IPS-NIHi7 (cell line): ENCODE measurements around the gene EPHX1.
A peak's percentile ranks its signal among the peaks of the same experiment; 100 is the strongest.

Experiments
- DNase-seq: peaks from one replicate; pipeline ENCODE4 v3.0.0; 2012; ENCODE audit warnings: mixed read lengths; ENCODE audit errors: extremely low spot score

EPHX1 gene

DNA sequence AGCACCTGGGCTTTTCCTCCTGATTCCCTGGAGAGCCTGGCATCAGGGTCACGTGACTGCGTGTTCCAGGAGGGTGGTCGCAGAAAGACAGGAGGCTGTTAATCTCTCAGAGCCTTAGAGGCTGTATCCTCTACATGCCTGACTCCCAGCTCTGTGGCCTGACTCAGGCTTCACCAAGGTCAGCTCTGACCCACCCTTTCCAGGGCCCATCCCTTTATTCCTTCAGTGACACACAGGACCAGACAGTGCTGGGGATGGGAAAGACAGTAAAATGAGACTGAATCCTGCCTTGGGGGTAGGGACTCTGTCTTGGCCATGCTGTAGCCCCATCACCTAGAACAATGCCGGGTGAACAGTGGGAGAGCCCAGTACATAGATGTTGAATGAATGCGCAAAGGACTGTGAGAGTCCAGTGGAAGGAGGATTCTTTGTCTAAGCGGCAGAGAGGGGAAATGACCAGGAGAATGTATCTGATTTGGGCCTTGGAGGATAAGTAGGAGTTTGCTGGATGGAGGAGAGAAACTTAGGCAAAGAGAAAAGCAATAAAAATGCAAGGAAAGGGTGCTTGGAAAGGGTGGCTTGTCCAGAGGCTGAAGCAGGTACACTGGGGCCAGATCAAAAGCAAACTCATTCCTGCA is 33.0 kb downstream of the EPHX1 start:
- no peak for DNase-seq

DNA sequence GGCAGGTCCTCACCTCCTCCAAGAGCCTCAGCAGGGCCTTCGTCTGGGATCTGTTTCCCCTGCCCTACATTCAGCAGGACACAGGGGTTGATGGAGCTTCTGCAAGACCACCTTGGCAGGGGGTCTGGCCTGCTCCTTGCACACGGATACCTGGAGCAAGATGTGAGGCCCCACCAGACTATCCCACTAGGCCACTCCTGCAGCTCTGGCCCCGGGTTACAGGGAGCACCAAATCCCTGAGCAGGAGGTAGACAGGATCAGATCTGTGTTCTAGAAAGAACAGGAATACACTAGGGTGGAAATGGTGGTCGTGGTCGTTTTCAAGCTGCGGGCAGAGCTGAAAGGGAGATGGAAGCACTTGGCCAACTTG is 33.5 kb downstream of the EPHX1 start:
- DNase-seq, result no peak

DNA sequence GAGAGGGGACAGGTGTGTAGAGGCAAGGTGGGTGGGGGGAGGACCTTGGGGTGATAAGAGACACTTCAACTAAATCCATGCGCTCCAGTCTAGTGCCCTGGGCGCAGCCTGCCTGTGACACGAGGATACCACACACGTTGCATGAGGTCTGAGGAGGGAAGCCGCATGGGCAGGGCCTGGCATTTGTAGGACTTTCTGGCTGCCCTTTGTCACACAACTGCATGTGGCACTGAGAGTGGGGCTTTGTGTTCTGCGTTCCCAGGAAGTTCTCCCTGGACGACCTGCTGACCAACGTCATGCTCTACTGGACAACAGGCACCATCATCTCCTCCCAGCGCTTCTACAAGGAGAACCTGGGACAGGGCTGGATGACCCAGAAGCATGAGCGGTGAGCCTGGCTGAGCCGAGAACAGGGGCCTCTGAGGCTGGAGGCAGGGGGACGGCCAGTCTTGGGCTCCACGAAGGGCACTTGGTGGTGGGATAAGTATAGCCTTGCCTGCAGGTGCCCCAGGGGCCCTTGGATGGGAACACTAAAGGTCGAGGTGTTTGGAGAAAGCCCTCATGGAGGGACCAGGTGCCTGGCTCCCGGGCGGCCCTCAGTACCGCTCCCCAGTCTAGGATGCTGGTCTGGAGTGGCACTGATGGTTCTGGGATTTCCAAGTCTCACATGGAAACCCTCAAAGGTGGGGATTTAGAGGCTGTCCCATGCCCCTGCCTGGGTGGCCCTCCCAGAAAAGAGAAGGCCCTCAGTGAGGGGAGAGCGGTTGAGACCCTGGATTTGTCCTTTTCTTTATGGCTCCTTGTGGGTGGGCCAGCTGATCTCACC is 34.5 kb downstream of the EPHX1 start:
- DNase-seq, result no peak

DNA sequence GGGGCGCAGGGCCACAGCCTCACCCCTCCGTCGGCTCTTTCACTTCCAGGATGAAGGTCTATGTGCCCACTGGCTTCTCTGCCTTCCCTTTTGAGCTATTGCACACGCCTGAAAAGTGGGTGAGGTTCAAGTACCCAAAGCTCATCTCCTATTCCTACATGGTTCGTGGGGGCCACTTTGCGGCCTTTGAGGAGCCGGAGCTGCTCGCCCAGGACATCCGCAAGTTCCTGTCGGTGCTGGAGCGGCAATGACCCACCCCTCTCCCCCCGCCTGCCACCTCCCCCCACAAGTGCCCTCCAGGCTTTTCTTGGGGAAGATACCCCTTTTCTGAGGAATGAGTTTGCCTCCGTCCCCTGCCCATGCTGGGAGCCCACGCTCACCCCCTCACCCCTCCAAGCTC is 35.2 kb downstream of the EPHX1 start:
- DNase-seq, result no peak

DNA sequence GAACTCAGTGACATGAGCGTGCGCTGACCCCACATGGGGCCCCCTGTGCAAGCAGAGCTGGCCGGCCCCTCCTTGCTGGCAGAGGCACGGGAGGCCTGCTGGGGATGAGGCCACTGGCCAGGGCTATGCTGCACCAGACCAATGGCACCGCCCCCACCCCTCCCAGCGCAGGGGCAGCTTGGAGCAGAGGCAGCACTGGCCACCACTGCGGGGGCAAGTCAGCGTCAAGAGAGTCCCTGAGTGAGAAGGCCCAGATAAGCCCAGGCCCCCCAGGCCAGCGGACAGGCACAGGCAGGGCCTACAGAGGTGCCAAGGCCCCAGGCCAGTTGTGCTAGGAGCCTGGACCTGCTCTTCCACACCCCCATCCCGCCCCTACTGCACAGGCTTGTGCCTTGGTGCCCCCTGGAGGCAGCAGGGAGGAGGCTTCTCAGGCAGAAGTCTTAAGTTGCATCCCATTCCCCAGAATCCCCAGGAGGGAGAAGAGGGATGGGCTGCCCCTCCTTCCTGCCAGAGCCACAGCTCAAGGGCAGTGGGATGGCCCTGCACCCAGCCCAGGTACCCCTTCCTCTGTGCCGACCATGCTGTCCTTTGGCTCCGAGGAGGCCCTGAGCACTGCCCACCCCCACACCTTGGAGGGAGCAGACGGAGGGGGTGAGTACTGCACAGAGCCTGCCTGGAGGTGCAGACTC is 35.8 kb downstream of the EPHX1 start:
- peak; percentile 93 for DNase-seq

DNA sequence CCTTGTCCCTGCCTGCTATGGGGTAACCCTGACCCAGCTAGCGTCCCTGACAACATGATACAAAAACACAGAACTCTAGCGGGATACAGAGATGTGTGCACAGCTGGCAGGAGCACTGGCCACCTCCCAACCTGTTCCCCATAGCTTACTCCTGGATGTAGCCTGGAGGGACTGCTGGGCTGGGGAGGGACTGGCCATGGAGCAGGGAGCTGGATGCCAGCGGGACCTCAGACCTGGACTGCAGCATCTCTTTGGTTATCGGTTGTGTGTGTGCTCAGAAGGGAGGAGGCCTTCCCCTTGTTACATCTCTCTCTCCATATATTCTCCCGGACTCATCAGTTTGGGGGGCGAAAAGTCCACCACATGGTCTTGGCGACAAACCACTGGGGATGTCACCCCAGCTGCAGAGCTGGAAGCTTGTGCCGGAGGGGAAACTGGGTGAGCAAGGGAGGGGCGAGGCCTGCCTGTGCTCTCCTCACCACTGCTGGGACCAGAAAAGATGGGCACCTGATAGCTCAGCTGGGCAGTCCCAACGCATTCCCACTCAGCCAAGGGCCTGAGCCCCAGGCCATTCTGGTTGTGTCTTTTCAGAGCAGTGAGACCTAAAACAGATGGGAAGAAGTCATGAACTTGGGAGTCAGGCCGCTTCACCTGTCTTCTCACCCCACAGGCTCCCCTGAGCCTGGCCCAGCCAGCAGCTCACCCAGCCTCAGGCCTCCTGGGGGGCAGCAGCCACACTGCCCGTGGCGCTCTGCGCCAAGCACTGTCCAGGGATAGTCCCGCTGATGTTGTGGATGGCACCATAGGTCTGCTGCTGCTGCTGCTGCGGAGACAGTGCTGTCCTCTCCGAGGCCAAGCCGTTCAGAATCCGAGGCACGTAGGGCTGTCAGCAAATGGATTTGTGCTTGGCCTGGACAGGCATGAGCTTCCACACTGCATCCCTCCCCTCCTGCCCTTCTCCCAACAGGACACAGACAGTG is 36.7 kb downstream of the EPHX1 start:
- no peak for DNase-seq

DNA sequence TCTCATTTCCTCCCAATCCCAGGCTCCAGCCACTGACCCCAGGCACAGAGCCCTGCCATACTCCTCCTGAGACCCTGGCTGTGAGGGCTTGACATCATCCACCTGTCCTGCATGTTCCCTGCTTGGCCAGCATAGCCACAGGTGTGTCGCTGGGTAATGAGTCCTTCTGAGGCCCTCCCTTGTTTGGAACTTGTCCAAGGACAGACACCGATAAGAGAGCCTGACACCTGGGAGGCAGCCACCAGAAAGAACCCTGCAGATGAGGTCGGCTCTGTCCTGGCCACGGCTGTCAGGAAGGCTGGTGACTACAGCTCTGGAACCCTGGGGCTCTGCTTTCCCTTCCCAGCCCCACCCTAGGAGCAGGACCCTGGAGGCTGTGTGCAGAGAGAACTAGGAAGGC is 37.7 kb downstream of the EPHX1 start:
- no peak for DNase-seq

DNA sequence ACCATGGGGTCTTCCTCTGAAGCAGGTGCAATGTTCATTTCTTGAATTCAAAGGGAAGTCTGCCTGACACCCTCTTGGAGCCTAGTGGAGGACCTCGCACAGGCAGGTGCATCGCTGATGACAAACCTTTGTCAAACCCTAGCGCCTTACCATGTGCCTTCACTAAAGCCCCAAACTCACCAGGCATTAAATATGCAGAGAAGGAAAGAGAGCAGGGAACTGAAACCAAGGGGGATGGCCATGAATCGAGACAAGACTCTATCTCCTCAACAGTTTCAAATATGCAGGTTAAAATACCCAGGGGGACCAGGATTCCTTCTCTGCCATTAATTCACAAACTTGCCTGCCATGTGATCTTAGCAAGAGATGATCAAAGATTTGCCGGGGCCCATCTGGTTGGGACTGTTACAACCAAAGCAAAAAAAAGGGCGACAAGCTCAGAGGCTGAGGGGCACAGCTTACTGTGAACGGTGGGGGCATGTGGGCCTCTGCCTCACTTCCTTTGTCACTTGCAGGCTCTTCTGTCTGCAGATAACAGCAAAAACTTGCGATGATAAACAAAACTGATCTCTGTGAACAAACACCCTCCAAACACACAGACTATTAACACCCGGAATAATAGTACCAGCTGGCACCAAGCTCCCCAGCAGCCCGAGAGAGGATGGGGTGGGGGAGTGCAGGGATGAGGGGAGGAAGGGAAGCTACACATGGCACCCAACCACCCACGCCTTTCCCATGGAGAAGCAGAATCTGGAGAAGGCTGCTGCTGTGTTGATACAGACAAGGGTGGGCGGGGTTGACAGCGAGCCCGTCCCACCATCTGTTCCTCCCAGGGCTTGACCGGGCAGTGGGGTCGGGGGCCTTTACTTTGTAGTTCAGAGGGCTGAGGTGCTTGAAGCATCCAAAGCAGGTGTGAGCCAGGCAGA is 38.4 kb downstream of the EPHX1 start:
- peak; percentile 34 for DNase-seq

DNA sequence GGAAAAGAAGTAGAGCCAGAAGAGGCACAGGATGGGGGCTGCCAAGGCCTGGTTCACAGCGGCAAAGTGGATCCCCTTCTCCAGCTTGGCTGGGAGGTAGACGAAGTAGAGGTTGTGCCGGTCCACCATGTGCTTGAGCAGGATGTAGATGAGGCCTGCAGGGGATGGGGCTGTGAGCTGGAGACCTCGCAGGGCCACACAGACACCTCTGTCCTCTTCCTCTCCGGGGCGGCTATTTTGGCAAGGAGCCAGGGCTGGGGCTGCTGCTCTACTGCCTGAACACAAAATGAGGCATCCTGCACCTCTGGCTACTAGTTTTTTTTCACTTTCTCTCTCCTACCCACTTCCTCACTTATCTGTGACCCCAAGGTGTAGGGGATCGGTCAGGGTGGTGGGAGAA is 40.0 kb downstream of the EPHX1 start:
- no peak for DNase-seq

DNA sequence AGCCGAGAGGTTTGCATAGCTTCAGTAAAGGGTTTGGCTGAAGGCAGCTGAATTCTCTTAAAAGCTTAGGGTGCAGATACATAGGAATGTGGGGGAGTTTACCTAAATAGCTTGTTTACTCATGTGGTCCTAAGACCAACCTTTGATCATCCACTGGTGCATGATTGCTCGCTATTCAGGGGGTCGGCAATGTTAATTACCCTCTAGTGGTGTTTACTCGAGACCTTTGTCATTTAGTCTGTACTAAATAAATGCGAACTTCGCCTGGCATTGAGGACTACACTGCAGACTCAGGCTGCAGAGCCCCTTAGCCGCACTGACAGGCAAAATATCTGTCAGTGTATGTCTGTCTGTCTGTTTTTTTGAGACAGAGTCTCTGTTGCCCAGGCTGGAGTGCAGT is 40.4 kb downstream of the EPHX1 start:
- DNase-seq, result no peak

DNA sequence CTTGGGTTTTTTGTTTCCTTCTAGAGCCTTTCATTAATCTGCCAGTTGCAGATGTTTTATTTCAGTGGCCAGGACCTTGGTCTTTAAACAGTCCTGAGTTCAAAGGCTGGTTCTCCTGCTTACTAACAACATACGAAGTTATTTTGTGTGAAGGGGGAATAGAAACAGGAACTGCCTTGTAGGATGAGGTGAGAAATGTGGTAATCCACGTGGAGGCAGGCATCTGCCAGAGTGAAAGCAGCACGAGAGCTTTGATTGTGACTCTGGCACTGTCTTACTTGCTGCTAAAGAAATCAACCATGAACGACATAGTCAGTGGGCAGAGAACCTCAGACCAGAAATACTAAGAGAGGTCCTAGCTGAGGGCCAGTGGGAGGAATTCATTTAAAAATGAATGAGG is 41.9 kb downstream of the EPHX1 start:
- DNase-seq, result no peak

DNA sequence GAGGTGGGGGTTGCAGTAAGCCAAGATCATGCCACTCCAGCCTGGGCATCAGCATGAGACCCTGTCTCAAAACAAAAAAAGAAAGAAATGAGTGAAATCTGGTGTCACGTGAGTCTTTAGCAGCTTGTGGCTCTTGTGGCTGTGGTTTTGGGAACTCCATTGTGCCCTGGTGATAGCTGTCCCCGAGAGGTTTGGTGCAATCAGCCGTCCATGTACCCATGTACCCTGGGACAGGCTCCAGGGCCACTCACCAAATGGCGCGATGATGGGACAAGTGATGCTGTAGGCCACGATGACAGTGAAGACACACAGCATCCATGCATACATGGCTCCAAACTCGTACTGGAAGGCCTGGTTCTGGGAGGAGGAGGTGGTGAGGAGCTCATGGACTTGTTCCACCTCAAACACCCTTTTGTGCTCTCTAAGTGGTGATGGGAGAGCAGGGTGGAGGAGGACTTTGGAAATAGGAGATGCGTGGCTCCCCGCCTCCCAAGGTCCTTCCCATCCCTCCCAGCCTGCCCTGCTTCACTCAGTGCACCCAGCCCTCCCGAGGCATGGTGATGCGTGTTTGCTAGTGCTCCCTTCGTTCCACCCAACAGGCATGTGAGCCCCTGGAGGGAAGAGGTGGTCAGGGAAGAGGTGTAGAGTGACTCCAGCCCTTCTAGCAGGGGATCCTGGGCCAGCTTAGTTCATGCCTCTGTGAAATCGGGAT is 42.6 kb downstream of the EPHX1 start:
- no peak for DNase-seq

DNA sequence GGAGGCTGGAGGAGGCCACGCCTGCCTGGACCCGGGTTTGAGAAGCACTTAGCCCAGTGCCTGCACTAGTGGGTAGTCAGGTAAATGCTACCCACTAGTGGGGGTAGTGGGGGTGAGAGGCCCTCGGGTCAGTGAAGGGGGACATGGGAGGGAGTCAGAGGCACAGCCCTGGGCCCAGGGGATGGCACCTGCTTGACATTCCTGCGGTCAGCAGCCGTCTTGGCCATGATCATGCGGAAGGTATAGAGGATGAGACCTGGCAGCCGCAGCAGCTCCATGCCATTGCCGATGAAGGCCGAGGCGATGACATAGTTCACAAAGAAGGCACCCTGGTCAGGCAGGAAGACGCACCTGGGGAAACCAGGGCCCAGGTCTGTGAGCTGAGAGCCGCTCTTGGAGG is 43.5 kb downstream of the EPHX1 start:
- no peak for DNase-seq

DNA sequence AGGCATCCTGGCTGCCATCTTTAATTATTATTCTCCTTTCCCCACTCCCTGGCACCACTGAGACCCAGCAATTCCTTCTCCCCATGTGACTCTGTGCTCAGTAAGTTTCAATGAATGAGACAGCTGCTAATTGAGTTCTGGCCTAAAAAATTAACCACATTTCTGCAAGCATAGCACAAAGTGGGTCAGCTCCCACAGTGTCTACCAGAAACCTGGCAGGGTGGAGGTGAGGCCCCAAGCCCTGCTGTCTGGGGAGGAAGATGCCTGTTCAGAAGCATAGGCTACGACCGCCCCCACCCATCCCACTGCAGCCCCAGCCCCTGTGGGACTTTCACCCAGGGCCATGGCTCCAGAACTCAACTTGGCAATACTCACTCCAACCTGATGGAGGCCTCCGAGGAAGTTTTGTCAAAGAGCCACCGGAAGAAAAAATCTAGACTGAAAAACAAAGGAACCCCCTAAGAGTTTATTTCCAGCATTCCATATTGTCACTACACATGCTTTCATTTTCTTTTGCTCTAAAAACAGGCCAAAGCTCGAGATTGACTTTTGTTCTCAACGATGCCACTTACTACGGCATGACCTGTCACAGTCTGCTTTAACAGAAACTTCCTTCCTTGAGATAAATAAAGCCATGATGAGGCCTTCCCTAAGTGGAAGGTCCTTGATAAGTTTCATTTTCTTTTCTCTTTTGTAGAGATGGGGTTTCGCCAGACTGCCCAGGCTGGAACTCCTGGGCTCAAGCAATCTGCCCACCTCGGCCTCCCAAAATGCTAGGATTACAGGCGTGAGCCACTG is 45.8 kb downstream of the EPHX1 start:
- DNase-seq, result no peak

DNA sequence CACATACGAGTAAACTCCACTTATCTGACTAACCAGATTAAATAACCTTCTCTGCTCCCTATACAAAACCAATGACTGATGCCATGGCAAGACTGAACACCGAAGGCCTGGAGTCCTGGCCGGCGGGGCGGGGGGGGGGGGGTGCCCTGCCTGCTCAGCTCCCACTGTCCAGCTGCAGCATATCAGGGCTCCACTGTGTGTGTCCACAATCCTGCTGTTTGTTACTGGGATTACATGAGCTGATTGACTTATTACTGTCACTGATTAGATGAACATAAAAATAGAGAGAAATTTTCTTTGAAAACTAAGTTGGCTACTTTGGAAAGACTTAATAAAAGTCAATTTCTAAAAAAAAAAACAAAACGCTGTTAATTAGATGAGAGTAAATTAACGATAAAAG is 47.3 kb downstream of the EPHX1 start:
- no peak for DNase-seq

DNA sequence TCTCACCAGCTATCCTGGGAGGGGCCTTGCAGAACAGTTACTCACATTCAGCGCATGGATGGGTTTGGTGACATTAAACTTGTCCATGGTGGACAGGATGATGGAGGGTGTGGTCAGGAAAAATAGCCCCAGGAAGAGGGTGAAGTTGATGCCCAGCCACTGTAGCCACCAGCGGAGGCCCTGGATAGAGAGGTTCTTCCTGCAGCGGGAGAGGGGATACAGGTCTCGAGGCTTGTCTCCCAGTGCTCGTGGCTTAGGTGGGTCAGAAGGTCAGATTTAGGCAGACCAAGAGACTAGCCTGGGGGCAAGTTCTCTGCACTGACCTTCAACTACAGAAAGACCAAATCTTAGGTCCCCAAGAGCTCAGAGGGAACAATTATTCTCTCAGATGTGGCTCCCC is 49.2 kb downstream of the EPHX1 start:
- DNase-seq, result no peak

DNA sequence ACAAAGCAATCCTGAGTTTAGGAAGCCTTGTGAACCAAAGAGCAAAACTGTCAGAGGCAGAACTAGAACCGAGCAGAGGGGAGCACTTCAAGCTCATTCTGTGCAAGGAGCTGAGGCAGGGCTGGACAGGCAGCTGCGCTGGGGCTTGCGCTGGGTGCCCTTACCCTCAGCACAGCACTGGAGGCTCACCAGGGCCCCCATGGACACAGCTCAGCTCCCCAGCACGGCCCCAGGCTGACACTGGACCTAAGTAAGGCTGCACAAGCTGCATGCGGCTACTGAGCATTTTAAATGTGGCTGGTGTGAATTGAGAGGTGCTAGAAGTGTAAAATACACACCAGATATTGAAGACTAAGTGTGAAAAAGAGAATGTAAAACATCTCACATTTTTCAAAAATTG is 50.2 kb downstream of the EPHX1 start:
- DNase-seq, result no peak

DNA sequence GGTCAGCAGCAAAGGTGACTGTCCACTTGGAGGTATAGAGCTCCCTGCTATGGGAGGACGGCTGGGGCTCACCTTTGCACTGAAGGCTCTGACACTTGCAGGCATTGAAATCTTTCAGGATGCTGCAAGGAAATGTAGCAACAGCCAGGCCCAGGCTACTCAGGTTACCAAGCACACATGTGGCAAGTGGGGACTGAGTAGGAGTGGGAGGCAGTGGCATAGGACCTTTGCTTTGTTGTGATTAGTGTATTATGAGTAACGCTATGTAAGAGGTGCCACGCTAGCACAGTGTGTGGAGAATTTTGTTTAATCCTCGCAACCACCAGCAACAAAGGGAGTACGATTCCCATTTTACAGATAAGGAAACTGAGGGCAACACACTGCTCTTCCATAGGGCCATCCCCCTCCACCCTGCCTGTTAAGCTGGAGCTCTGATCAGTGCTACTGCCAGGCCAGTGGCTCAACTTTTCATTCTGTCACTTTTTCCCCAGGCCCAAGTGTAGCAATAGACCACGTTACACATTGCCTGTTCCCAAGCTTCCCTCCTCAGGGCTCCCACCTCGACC is 51.0 kb downstream of the EPHX1 start:
- no peak for DNase-seq
